GM23338 (cell line): Measurements from ENCODE around the gene STON2. TPM values are rescaled to one million over a fixed set of nuclear protein-coding genes. Genes with fewer than 3 reads are reported as not detected.
A peak's percentile ranks its signal among the peaks of the same experiment; 100 is the strongest.

ENCODE experiments used
- ATAC-seq: fragments of 200-7000 bp; cut with Tn5 transposase; 3 replicates; pipeline ENCODE4 v1.9.1; 2020
- DNase-seq: peaks from one replicate; pipeline ENCODE4 v3.0.0-alpha.2; 2015; ENCODE audit warnings: low spot score
- H2AFZ ChIP-seq: fragments of 200-600 bp; sonication (generic); 2 replicates; pipeline ENCODE4 v1.8.0; 2016; ENCODE audit warnings: antibody characterized with exemption, mild to moderate bottlenecking, moderate library complexity
- H3F3A ChIP-seq: fragments of 200-600 bp; sonication (generic); replicated peaks from 2 replicates; pipeline ENCODE4 v1.8.0; 2017; ENCODE audit warnings: antibody characterized with exemption, mixed run types, low read depth
- H3K27ac ChIP-seq: fragments of 200-600 bp; sonication (generic); 2 replicates; pipeline ENCODE4 v1.6.1; 2016; ENCODE audit warnings: low read depth
- H3K27me3 ChIP-seq: fragments of 200-600 bp; sonication (generic); 2 replicates; pipeline ENCODE4 v1.8.0; 2016; ENCODE audit warnings: mild to moderate bottlenecking, mixed run types, moderate library complexity; ENCODE audit not compliant: insufficient read depth
- H3K36me3 ChIP-seq: fragments of 200-600 bp; sonication (generic); 2 replicates; pipeline ENCODE4 v1.8.0; 2016; ENCODE audit warnings: mild to moderate bottlenecking; ENCODE audit not compliant: insufficient read depth
- H3K4me1 ChIP-seq: fragments of 200-600 bp; sonication (generic); 2 replicates; pipeline ENCODE4 v1.8.0; 2016; ENCODE audit warnings: mild to moderate bottlenecking, moderate library complexity; ENCODE audit not compliant: insufficient read depth
- H3K4me2 ChIP-seq: fragments of 200-600 bp; sonication (generic); 2 replicates; pipeline ENCODE4 v1.7.1; 2017; ENCODE audit warnings: mixed run types
- H3K4me3 ChIP-seq: fragments of 200-600 bp; sonication (generic); 2 replicates; pipeline ENCODE4 v1.6.1; 2016; ENCODE audit warnings: mixed run types
- H3K79me2 ChIP-seq: fragments of 200-600 bp; sonication (generic); replicated peaks from 2 replicates; pipeline ENCODE4 v1.8.0; 2017; ENCODE audit warnings: mild to moderate bottlenecking; ENCODE audit not compliant: insufficient read depth
- H3K9me2 ChIP-seq: fragments of 200-600 bp; sonication (generic); 2 replicates; pipeline ENCODE4 v1.8.0; 2017; ENCODE audit not compliant: insufficient read depth
- H4K20me1 ChIP-seq: fragments of 200-600 bp; sonication (generic); replicated peaks from 2 replicates; pipeline ENCODE4 v1.8.0; 2017; ENCODE audit warnings: mild to moderate bottlenecking; ENCODE audit not compliant: insufficient read depth
- H3K27ac Mint-ChIP-seq: 2 replicates; pipeline ENCODE4 v1.8.0; 2020; ENCODE audit warnings: inconsistent platforms, mild to moderate bottlenecking, moderate library complexity, mixed read lengths
- H3K27me3 Mint-ChIP-seq: 3 replicates; pipeline ENCODE4 v1.8.0; 2022; ENCODE audit warnings: low read depth, mild to moderate bottlenecking, moderate library complexity, mixed read lengths, inconsistent platforms; ENCODE audit not compliant: insufficient read depth, poor library complexity
- H3K36me3 Mint-ChIP-seq: 3 replicates; pipeline ENCODE4 v1.8.0; 2021; ENCODE audit warnings: low read depth, mild to moderate bottlenecking, inconsistent platforms, moderate library complexity, mixed read lengths
- H3K4me1 Mint-ChIP-seq: 3 replicates; pipeline ENCODE4 v1.8.0; 2020; ENCODE audit warnings: mild to moderate bottlenecking, inconsistent platforms, mixed read lengths
- H3K4me3 Mint-ChIP-seq: 3 replicates; pipeline ENCODE4 v1.8.0; 2021; ENCODE audit warnings: moderate library complexity, mild to moderate bottlenecking, inconsistent platforms, mixed read lengths
- H3K9me3 Mint-ChIP-seq: 3 replicates; pipeline ENCODE4 v1.8.0; 2020; ENCODE audit warnings: moderate library complexity, mild to moderate bottlenecking, inconsistent platforms, mixed read lengths
- CREB1 ChIP-seq: fragments of 250-450 bp; sonication (Bioruptor Pico); IDR thresholded peaks from 2 replicates; pipeline ENCODE4 v1.5.0; 2020; ENCODE audit warnings: low read depth, mild to moderate bottlenecking, moderate library complexity
- EZH2 ChIP-seq: fragments of 200-600 bp; sonication (generic); IDR thresholded peaks from one replicate; pipeline ENCODE4 v1.8.0; 2017; ENCODE audit warnings: antibody characterized with exemption, mild to moderate bottlenecking, low read depth; ENCODE audit not compliant: unreplicated experiment
- JUNB ChIP-seq: IDR thresholded peaks from one replicate; pipeline ENCODE4 v1.6.1; 2016; ENCODE audit warnings: antibody characterized with exemption; ENCODE audit not compliant: unreplicated experiment
- NANOG ChIP-seq: IDR thresholded peaks from 2 replicates; pipeline ENCODE4 v1.6.1; 2016; ENCODE audit warnings: antibody characterized with exemption, borderline replicate concordance
- POLR2AphosphoS5 ChIP-seq: IDR thresholded peaks from 2 replicates; pipeline ENCODE4 v1.6.1; 2016; ENCODE audit warnings: antibody characterized with exemption, low read depth
- REST ChIP-seq: IDR thresholded peaks from one replicate; pipeline ENCODE4 v1.6.1; 2018; ENCODE audit warnings: antibody characterized with exemption; ENCODE audit not compliant: unreplicated experiment
- STAT1 ChIP-seq: IDR thresholded peaks from one replicate; pipeline ENCODE4 v1.6.1; 2016; ENCODE audit warnings: antibody characterized with exemption; ENCODE audit not compliant: unreplicated experiment
- ZNF114 ChIP-seq: fragments of 250-450 bp; sonication (Bioruptor Pico); IDR thresholded peaks from 2 replicates; pipeline ENCODE4 v1.5.0; 2020; ENCODE audit warnings: mild to moderate bottlenecking, moderate library complexity
- ZNF331 ChIP-seq: fragments of 250-450 bp; sonication (Bioruptor Pico); IDR thresholded peaks from 2 replicates; pipeline ENCODE4 v1.5.0; 2020; ENCODE audit warnings: low read depth, mild to moderate bottlenecking, moderate library complexity
- polyA plus RNA-seq: library from polyadenylated mRNA; unstranded; fragments of >200 nt; fragmentation: Nextera tagmentation; extraction: Ambion mirVana; gene quantifications from 2 replicates; pipeline ENCODE4 v1.2.1, GENCODE V29; 2016
- total RNA-seq: library from RNA; depleted of rRNA; stranded (reverse); fragments of >200 nt; shearing (Covaris generic); gene quantifications from 2 replicates; pipeline ENCODE4 v1.2.3, GENCODE V29; 2014
- TF ChIP-seq, protein P1 (sequence below), 2 experiments: fragments of 200-600 bp in 1 of 2; sonication (generic) in 1 of 2; conservative IDR thresholded peaks; 2 replicates each; pipeline versions ENCODE4 v1.5.1 to v1.6.1; 2016 to 2017; ENCODE audit warnings: antibody characterized with exemption in 2 of 2, low read depth in 2 of 2, mild to moderate bottlenecking in 2 of 2, moderate library complexity in 1 of 2

The STON2 gene
- total and polyA plus RNA-seq, 2 experiments from 2014 or later: 8.2 to 71.0 TPM

DNA sequence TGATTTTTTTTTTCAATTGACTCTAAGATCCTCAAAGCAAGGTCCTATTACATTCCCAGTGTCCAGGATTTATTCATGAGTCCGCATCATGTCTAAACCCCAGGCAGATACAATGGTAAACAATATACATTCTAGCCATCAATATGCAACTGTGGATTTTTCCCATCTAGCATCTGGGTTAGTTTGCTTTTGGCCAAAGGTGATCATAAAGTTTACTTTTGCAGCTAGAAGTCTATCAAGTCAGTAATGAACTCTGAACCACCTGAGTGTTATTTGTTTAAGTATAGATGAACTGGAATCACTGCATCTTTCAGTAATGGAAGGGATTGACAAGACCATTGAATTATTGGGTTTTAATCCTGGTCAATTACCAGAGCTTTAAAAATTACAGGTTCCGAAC is 80.8 kb downstream of the STON2 start:
- Histone ChIP-seq H3K9me2 (0 out of 2 replicates have a peak, but pooled peaks cover 3% of the 10 kb centered on the region), H3K27me3 (no peaks in the 10 kb centered on the region), H2AFZ (no peak overlapping the region), H3K27ac (no peak overlapping the region), H3F3A (no peaks in the 10 kb centered on the region), H3K4me2 (no peak overlapping the region), H3K79me2 (peaks cover 7% of the 10 kb centered on the region; the same call in 1 of the 2 replicates), H4K20me1 (no peaks in the 10 kb centered on the region), H3K4me3 (no peak overlapping the region), H3K36me3 (no peaks in the 10 kb centered on the region), H3K4me1 (peaks cover 38% of the 10 kb centered on the region)
- Mint-ChIP-seq H3K9me3 (peaks cover 23% of the 10 kb centered on the region), H3K27ac (no peak overlapping the region), H3K4me3 (no peak overlapping the region), H3K4me1 (peaks cover 62% of the 10 kb centered on the region), H3K36me3 (peaks cover 34% of the 10 kb centered on the region), H3K27me3 (peaks cover 2% of the 10 kb centered on the region)
- TF ChIP-seq ZNF331 (CRISPR knock-in tag) (no peak), STAT1 (no peak), ZNF114 (no peak), EZH2 (no peak), NANOG (no peak), REST (no peak), POLR2AphosphoS5 (no peak), JUNB (no peak)
- TF ChIP-seq, protein P1, sequence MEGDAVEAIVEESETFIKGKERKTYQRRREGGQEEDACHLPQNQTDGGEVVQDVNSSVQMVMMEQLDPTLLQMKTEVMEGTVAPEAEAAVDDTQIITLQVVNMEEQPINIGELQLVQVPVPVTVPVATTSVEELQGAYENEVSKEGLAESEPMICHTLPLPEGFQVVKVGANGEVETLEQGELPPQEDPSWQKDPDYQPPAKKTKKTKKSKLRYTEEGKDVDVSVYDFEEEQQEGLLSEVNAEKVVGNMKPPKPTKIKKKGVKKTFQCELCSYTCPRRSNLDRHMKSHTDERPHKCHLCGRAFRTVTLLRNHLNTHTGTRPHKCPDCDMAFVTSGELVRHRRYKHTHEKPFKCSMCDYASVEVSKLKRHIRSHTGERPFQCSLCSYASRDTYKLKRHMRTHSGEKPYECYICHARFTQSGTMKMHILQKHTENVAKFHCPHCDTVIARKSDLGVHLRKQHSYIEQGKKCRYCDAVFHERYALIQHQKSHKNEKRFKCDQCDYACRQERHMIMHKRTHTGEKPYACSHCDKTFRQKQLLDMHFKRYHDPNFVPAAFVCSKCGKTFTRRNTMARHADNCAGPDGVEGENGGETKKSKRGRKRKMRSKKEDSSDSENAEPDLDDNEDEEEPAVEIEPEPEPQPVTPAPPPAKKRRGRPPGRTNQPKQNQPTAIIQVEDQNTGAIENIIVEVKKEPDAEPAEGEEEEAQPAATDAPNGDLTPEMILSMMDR (conservative IDR thresholded peaks at IDR 0.05; ENCODE audit: low read depth in 2 of 2): no peak
- DNase-seq (no peak), ATAC-seq (no peak)

GRCh38 chr14:81315341-81315740 is 84.8 kb downstream of the STON2 start:
- Histone ChIP-seq H3F3A (no peaks in the 10 kb centered on the region), H3K27me3 (no peaks in the 10 kb centered on the region), H3K4me2 (peak overlapping the region; percentile 21), H3K4me3 (no peak overlapping the region), H4K20me1 (no peaks in the 10 kb centered on the region), H2AFZ (no peak overlapping the region), H3K36me3 (no peaks in the 10 kb centered on the region), H3K4me1 (peaks cover 57% of the 10 kb centered on the region), H3K9me2 (no peaks in the 10 kb centered on the region), H3K79me2 (no peaks in the 10 kb centered on the region), H3K27ac (peak overlapping the region; percentile 84)
- Mint-ChIP-seq H3K36me3 (peaks cover 22% of the 10 kb centered on the region), H3K9me3 (peaks cover 14% of the 10 kb centered on the region), H3K4me3 (peak overlapping the region; percentile 44), H3K4me1 (peaks cover 69% of the 10 kb centered on the region), H3K27ac (peak overlapping the region; percentile 98), H3K27me3 (peaks cover 2% of the 10 kb centered on the region)
- ATAC-seq (peak; percentile 91), DNase-seq (peak; percentile 95)
- no peak for TF ChIP-seq EZH2
- TF ChIP-seq CREB1: peak; percentile 76
